Measurements from ENCODE around the gene XBP1. TPM values are rescaled to one million over a fixed set of nuclear protein-coding genes. Genes with fewer than 3 reads are reported as not detected.

XBP1 gene
- total and polyA plus RNA-seq, 2 of the 13 experiments (the other 11 are each of a cell fraction or from before 2014, with no cell fraction given), result 416 to 427 TPM

DNA sequence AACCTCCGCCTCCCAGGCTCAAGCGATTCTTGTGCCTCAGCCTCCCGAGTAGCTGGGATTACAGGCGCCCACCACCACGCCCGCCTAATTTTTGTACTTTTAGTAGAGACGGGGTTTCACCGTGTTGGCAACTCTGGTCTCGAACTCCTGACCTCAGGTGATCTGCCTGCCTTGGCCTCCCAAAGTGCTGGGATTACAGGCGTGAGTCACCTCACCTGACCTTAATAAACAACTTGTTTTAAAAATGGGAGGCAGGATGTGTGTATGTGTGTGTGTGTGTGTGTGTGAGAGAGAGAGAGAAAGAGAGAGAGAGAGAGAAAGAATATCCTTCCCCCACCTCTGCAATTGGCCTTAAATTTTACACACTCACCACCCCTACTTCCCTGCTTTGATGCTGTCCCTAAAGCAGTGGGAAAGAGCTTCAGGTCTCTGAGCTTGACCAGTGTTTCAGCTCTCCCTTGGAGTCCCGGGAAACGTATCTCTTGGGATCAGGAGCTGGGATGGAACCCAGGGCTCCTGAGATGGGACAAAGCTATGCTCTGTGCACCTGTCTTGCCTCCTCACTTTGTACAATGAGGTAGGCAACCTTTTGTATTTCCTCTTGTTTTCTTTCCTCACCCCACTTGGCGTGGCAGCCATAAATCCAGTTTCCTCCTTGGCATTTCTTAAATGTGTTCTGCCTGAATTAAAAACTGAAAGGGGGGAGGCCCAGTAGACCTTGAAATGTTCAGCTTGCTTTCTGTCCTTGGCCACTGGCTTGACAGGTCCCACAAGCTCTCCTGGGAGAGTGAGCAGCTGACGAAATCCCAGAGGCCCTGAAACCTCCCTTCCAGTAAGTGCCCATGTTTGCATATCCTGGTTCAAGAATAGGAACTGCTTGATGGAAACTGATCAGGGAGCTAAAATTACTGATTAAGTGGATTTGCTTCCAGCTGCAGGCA lies 17.8 kb upstream of the XBP1 start (continued):
- TF ChIP-seq CSRNP2 (CRISPR knock-in tag; conservative IDR thresholded peaks at IDR 0.05; ENCODE audit: low read depth) (no peak), CHD4 (IDR thresholded peaks at IDR 0.05; ENCODE audit: borderline replicate concordance, low read length) (no peak), ZNF577 (CRISPR knock-in tag; IDR thresholded peaks at IDR 0.05; ENCODE audit: borderline replicate concordance, low read depth) (no peak), ZNF225 (CRISPR knock-in tag; IDR thresholded peaks at IDR 0.05) (no peak), IRX3 (CRISPR knock-in tag; IDR thresholded peaks at IDR 0.05; ENCODE audit: borderline replicate concordance, low read depth) (no peak), SOX5 (CRISPR knock-in tag; IDR thresholded peaks at IDR 0.05; ENCODE audit: borderline replicate concordance) (peak; percentile 52; the same call in 1 of the 2 replicates), NFATC3 (CRISPR knock-in tag; IDR thresholded peaks at IDR 0.05) (no peak), FOXA1 (IDR thresholded peaks at IDR 0.05) (no peak), FOXA1 (CRISPR knock-in tag; IDR thresholded peaks at IDR 0.05) (peak; percentile 74), ZNF615 (CRISPR knock-in tag; IDR thresholded peaks at IDR 0.05; ENCODE audit: borderline replicate concordance) (no peak), PAXIP1 (CRISPR knock-in tag; conservative IDR thresholded peaks at IDR 0.05) (no peak; the same call in 1 of the 2 replicates), IRF2 (CRISPR knock-in tag; IDR thresholded peaks at IDR 0.05) (no peak)
- TF ChIP-seq, protein P1, sequence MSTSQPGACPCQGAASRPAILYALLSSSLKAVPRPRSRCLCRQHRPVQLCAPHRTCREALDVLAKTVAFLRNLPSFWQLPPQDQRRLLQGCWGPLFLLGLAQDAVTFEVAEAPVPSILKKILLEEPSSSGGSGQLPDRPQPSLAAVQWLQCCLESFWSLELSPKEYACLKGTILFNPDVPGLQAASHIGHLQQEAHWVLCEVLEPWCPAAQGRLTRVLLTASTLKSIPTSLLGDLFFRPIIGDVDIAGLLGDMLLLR (CRISPR knock-in tag; IDR thresholded peaks at IDR 0.05), result no peak
- TF ChIP-seq, protein P2, sequence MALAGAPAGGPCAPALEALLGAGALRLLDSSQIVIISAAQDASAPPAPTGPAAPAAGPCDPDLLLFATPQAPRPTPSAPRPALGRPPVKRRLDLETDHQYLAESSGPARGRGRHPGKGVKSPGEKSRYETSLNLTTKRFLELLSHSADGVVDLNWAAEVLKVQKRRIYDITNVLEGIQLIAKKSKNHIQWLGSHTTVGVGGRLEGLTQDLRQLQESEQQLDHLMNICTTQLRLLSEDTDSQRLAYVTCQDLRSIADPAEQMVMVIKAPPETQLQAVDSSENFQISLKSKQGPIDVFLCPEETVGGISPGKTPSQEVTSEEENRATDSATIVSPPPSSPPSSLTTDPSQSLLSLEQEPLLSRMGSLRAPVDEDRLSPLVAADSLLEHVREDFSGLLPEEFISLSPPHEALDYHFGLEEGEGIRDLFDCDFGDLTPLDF (CRISPR knock-in tag; IDR thresholded peaks at IDR 0.05), result no peak
- TF ChIP-seq, protein P3, sequence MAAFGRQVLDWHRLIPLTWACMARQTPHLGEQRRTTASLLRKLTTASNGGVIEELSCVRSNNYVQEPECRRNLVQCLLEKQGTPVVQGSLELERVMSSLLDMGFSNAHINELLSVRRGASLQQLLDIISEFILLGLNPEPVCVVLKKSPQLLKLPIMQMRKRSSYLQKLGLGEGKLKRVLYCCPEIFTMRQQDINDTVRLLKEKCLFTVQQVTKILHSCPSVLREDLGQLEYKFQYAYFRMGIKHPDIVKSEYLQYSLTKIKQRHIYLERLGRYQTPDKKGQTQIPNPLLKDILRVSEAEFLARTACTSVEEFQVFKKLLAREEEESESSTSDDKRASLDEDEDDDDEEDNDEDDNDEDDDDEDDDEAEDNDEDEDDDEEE (CRISPR knock-in tag; IDR thresholded peaks at IDR 0.05), result no peak
- TF ChIP-seq, protein P4, sequence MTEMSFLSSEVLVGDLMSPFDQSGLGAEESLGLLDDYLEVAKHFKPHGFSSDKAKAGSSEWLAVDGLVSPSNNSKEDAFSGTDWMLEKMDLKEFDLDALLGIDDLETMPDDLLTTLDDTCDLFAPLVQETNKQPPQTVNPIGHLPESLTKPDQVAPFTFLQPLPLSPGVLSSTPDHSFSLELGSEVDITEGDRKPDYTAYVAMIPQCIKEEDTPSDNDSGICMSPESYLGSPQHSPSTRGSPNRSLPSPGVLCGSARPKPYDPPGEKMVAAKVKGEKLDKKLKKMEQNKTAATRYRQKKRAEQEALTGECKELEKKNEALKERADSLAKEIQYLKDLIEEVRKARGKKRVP (CRISPR knock-in tag; IDR thresholded peaks at IDR 0.05), result peak in 1 of 2 experiments; percentile 97; a peak in 2 of 4 replicates
- TF ChIP-seq, protein P5, sequence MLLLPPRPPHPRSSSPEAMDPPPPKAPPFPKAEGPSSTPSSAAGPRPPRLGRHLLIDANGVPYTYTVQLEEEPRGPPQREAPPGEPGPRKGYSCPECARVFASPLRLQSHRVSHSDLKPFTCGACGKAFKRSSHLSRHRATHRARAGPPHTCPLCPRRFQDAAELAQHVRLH (CRISPR knock-in tag; IDR thresholded peaks at IDR 0.05; ENCODE audit: borderline replicate concordance, low read depth), result 0 out of 2 replicates have a peak, but pooled peaks have one; percentile 20

Data from HepG2 (cell line).